ENCODE data around the gene FUT1. TPM values are rescaled to one million over a fixed set of nuclear protein-coding genes. Genes with fewer than 3 reads are reported as not detected.
A peak's percentile ranks its signal among the peaks of the same experiment; 100 is the strongest.

The FUT1 gene
- total and polyA plus RNA-seq, 4 donors = 0.48 to 6.8 (median 1.0) TPM

DNA sequence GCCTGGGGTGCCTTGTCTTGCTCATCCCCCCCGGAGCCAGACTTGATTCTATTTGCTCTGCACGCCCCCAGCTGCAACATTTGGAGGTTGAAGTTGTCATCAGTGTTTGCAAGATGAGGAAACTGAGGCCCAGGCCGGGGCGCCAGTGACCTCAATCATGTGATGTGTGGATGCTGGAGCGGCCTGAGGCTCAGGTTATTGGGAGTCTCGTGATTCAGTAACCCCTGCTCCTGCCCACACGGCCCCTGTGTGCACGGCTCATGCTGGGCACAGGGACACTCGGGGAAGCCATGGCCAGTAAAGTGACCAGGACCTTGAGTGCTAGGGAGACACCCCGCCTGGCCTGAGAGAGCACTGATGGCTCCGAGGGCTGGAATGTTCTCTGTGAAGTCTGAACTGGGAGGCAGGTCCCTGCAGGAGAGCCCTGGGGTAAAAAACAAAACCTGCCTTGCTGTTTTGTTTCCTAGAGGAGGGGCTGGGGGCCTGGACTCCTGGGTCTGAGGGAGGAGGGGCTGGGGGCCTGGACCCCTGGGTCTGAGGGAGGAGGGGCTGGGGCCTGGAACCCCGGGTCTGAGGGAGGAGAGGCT is 4.7 kb upstream of the FUT1 start:
- Histone ChIP-seq H3K36me3 (ENCODE audit: control insufficient read depth in 4 of 4, insufficient read depth in 3 of 4, low read depth in 1 of 4, low read length in 3 of 4) (no peaks in the 10 kb centered on the region), H3K27ac (ENCODE audit: low read depth in 1 of 2, low read length in 2 of 2) (peak overlapping the region; percentile 42 to 69), H3K27me3 (ENCODE audit: control insufficient read depth in 4 of 4, insufficient read depth in 4 of 4, low read length in 3 of 4) (no peaks in the 10 kb centered on the region), H3K4me1 (ENCODE audit: control insufficient read depth in 4 of 4, insufficient read depth in 4 of 4, low read length in 3 of 4) (peaks cover 7 to 27% (median 16%) of the 10 kb centered on the region in 4 donors), H3K4me3 (ENCODE audit: low read depth in 1 of 3, low read length in 3 of 3) (peak overlapping the region; percentile 23 to 62 (median 31)), H3K9ac (ENCODE audit: low read depth in 1 of 2, low read length in 2 of 2) (peak overlapping the region in 1 of 2 donors; percentile 75), H3K9me3 (ENCODE audit: control insufficient read depth in 4 of 4, low read length in 3 of 4) (no peaks in the 10 kb centered on the region)
- no peak for DNase-seq (ENCODE audit: low spot score)
- WGBS = 63% methylated on average over 12 of the region's 12 CpGs
- TF ChIP-seq, protein P1, sequence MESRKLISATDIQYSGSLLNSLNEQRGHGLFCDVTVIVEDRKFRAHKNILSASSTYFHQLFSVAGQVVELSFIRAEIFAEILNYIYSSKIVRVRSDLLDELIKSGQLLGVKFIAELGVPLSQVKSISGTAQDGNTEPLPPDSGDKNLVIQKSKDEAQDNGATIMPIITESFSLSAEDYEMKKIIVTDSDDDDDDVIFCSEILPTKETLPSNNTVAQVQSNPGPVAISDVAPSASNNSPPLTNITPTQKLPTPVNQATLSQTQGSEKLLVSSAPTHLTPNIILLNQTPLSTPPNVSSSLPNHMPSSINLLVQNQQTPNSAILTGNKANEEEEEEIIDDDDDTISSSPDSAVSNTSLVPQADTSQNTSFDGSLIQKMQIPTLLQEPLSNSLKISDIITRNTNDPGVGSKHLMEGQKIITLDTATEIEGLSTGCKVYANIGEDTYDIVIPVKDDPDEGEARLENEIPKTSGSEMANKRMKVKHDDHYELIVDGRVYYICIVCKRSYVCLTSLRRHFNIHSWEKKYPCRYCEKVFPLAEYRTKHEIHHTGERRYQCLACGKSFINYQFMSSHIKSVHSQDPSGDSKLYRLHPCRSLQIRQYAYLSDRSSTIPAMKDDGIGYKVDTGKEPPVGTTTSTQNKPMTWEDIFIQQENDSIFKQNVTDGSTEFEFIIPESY (IDR thresholded peaks at IDR 0.05) = no peak
- TF ChIP-seq NR2F2 (IDR thresholded peaks at IDR 0.05) (no peak), GABPA (IDR thresholded peaks at IDR 0.05 in 1 of 2, conservative IDR thresholded peaks at IDR 0.05 in 1 of 2) (no peak), RXRA (IDR thresholded peaks at IDR 0.05) (peak in 1 of 2 donors; percentile 76), EGR1 (IDR thresholded peaks at IDR 0.05; ENCODE audit: low read depth in 2 of 2) (no peak), SP1 (IDR thresholded peaks at IDR 0.05) (no peak), HNF4A (conservative IDR thresholded peaks at IDR 0.05) (peak in 1 of 2 donors; percentile 46), YY1 (IDR thresholded peaks at IDR 0.05) (peak; percentile 21), RAD21 (IDR thresholded peaks at IDR 0.05) (no peak), HNF4G (IDR thresholded peaks at IDR 0.05) (no peak), TAF1 (conservative IDR thresholded peaks at IDR 0.05) (no peak), JUND (IDR thresholded peaks at IDR 0.05) (no peak), FOXA1 (IDR thresholded peaks at IDR 0.05) (no peak), FOXA2 (IDR thresholded peaks at IDR 0.05) (no peak)
- TF ChIP-seq, protein P2, sequence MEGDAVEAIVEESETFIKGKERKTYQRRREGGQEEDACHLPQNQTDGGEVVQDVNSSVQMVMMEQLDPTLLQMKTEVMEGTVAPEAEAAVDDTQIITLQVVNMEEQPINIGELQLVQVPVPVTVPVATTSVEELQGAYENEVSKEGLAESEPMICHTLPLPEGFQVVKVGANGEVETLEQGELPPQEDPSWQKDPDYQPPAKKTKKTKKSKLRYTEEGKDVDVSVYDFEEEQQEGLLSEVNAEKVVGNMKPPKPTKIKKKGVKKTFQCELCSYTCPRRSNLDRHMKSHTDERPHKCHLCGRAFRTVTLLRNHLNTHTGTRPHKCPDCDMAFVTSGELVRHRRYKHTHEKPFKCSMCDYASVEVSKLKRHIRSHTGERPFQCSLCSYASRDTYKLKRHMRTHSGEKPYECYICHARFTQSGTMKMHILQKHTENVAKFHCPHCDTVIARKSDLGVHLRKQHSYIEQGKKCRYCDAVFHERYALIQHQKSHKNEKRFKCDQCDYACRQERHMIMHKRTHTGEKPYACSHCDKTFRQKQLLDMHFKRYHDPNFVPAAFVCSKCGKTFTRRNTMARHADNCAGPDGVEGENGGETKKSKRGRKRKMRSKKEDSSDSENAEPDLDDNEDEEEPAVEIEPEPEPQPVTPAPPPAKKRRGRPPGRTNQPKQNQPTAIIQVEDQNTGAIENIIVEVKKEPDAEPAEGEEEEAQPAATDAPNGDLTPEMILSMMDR (IDR thresholded peaks at IDR 0.05; ENCODE audit: low read depth, low read length, missing input control) = no peak
- TF ChIP-seq, protein P3, sequence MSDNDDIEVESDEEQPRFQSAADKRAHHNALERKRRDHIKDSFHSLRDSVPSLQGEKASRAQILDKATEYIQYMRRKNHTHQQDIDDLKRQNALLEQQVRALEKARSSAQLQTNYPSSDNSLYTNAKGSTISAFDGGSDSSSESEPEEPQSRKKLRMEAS (IDR thresholded peaks at IDR 0.05) = no peak
- TF ChIP-seq, protein P4, sequence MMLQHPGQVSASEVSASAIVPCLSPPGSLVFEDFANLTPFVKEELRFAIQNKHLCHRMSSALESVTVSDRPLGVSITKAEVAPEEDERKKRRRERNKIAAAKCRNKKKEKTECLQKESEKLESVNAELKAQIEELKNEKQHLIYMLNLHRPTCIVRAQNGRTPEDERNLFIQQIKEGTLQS (IDR thresholded peaks at IDR 0.05) = no peak
- TF ChIP-seq, protein P5, sequence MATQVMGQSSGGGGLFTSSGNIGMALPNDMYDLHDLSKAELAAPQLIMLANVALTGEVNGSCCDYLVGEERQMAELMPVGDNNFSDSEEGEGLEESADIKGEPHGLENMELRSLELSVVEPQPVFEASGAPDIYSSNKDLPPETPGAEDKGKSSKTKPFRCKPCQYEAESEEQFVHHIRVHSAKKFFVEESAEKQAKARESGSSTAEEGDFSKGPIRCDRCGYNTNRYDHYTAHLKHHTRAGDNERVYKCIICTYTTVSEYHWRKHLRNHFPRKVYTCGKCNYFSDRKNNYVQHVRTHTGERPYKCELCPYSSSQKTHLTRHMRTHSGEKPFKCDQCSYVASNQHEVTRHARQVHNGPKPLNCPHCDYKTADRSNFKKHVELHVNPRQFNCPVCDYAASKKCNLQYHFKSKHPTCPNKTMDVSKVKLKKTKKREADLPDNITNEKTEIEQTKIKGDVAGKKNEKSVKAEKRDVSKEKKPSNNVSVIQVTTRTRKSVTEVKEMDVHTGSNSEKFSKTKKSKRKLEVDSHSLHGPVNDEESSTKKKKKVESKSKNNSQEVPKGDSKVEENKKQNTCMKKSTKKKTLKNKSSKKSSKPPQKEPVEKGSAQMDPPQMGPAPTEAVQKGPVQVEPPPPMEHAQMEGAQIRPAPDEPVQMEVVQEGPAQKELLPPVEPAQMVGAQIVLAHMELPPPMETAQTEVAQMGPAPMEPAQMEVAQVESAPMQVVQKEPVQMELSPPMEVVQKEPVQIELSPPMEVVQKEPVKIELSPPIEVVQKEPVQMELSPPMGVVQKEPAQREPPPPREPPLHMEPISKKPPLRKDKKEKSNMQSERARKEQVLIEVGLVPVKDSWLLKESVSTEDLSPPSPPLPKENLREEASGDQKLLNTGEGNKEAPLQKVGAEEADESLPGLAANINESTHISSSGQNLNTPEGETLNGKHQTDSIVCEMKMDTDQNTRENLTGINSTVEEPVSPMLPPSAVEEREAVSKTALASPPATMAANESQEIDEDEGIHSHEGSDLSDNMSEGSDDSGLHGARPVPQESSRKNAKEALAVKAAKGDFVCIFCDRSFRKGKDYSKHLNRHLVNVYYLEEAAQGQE (IDR thresholded peaks at IDR 0.05) = no peak

All from liver (tissue), 9 donors.